ENCODE data around the gene EPSTI1.
A peak's percentile ranks its signal among the peaks of the same experiment; 100 is the strongest.
"Not testable (repeated sequence)": the region's sequence is repeated elsewhere in the genome, so short reads cannot be mapped to it uniquely, and the experiment has no call there.

EPSTI1 gene

GRCh38 chr13:42991898-42992763 lies at the start of gene EPSTI1:
Gene EPSTI1 (minus strand): TSS chr13:42992241. CDS start chr13:42992165, 76 bp downstream.
- DNase-seq (ENCODE audit: low read depth), result peak; percentile 64

- DNase-seq (ENCODE audit: low read depth), result no peak
These were observed 49.4 kb upstream of the EPSTI1 start for GRCh38 chr13:43041369-43041921.

- not testable (repeated sequence) for DNase-seq (ENCODE audit: low read depth)
These were observed 48.7 kb upstream of the EPSTI1 start for GRCh38 chr13:43040581-43041368.

GRCh38 chr13:43039966-43040365 lies 47.9 kb upstream of the EPSTI1 start:
- DNase-seq (ENCODE audit: low read depth), result no peak

- DNase-seq (ENCODE audit: low read depth), result no peak
These were observed 44.6 kb upstream of the EPSTI1 start for GRCh38 chr13:43036351-43037250.

- DNase-seq (ENCODE audit: low read depth), result no peak
These were observed 41.0 kb upstream of the EPSTI1 start for GRCh38 chr13:43033038-43033437.

GRCh38 chr13:43031881-43032280 lies 39.8 kb upstream of the EPSTI1 start:
- DNase-seq (ENCODE audit: low read depth), result no peak

GRCh38 chr13:43030548-43030947 lies 38.5 kb upstream of the EPSTI1 start:
- DNase-seq (ENCODE audit: low read depth), result no peak

- no peak for DNase-seq (ENCODE audit: low read depth)
These were observed 34.2 kb upstream of the EPSTI1 start for GRCh38 chr13:43026262-43026661.

- peak; percentile 69 for DNase-seq (ENCODE audit: low read depth)
These were observed 31.4 kb upstream of the EPSTI1 start, which contains the start of gene DNAJC15 for GRCh38 chr13:43023289-43023963. Gene DNAJC15 (plus strand): TSS chr13:43023586. CDS start chr13:43023627, 41 bp downstream.

- no peak for DNase-seq (ENCODE audit: low read depth)
These were observed 30.9 kb upstream of the EPSTI1 start for GRCh38 chr13:43022934-43023288.

GRCh38 chr13:43021926-43022670 lies 30.1 kb upstream of the EPSTI1 start:
- DNase-seq (ENCODE audit: low read depth), result no peak

- no peak for DNase-seq (ENCODE audit: low read depth)
These were observed 28.8 kb upstream of the EPSTI1 start for GRCh38 chr13:43020794-43021193.

GRCh38 chr13:43019811-43020210 lies 27.8 kb upstream of the EPSTI1 start:
- no peak for DNase-seq (ENCODE audit: low read depth)

- no peak for DNase-seq (ENCODE audit: low read depth)
These were observed 24.2 kb upstream of the EPSTI1 start for GRCh38 chr13:43016226-43016625.

- DNase-seq (ENCODE audit: low read depth), result no peak
These were observed 22.1 kb upstream of the EPSTI1 start for GRCh38 chr13:43014162-43014561.

- no peak for DNase-seq (ENCODE audit: low read depth)
These were observed 17.5 kb upstream of the EPSTI1 start for GRCh38 chr13:43009506-43009905.

GRCh38 chr13:43008596-43008995 lies 16.6 kb upstream of the EPSTI1 start:
- DNase-seq (ENCODE audit: low read depth), result no peak

- no peak for DNase-seq (ENCODE audit: low read depth)
These were observed 15.0 kb upstream of the EPSTI1 start for GRCh38 chr13:43006893-43007631.

Data from activated T-cell treated with anti-CD3 and anti-CD28 coated beads for 1 hour (primary cell).